K562 (cell line): ENCODE data around the gene ING5. TPM values are rescaled to one million over a fixed set of nuclear protein-coding genes. Genes with fewer than 3 reads are reported as not detected.
"Not testable (repeated sequence)": the region's sequence is repeated elsewhere in the genome, so short reads cannot be mapped to it uniquely, and the experiment has no call there.

Experiments
- ATAC-seq: fragments of 200-7000 bp; cut with Tn5 transposase; 3 replicates; pipeline ENCODE4 v1.9.1; 2020; ENCODE audit warnings: moderate library complexity
- BruUV-seq: library from RNA; stranded (reverse); fragments of 400-500 nt; replicated peaks from 2 replicates; lab custom pipeline; 2021; lab: Mats Ljungman, UMichigan
- CTCF ChIA-PET: fragments of 300-600 bp; formaldehyde crosslinking; extraction: SDS; loops from one replicate; lab custom pipeline; 2021; ENCODE audit warnings: low intra/inter-chr PET ratio; lab: Yijun Ruan, JAX
- POLR2A ChIA-PET: fragments of 300-600, 350-650 bp; sonication (Branson Sonifier 250); formaldehyde crosslinking; extraction: SDS; loops from one replicate; lab custom pipeline; 2021; ENCODE audit warnings: antibody characterized with exemption, inconsistent platforms; lab: Yijun Ruan, JAX
- DNase-seq, 4 experiments: peaks; one replicate each; pipeline versions ENCODE4 v3.0.0 to v3.0.0-alpha.2; 2011 to 2018; ENCODE audit warnings: low spot score in 3 of 4, mixed read lengths in 3 of 4; ENCODE audit errors: extremely low read depth in 1 of 4
- FAIRE-seq: peaks from 2 replicates; lab custom pipeline; 2011; peaks lifted over from hg19 to GRCh38; lab: Jason Lieb, UNC
- H2AFZ ChIP-seq: 2 replicates; pipeline ENCODE4 v1.6.0; 2011; ENCODE audit warnings: low read depth, low read length, control low read depth, inconsistent platforms
- H3K27ac ChIP-seq: fragments of 200-600 bp; 3 replicates; pipeline ENCODE4 v1.8.0; 2011; ENCODE audit warnings: low read depth, mild to moderate bottlenecking, control low read depth, inconsistent platforms, low read length, moderate library complexity, mixed read lengths; ENCODE audit errors: extremely low read depth
- H3K27me3 ChIP-seq, 2 experiments: fragments of 300-600 bp in 1 of 2; 2 replicates in 1 of 2; 3 replicates in 1 of 2; pipeline versions ENCODE4 v1.6.0 to v1.8.0; 2011; ENCODE audit warnings: inconsistent platforms in 2 of 2, low read length in 2 of 2, mild to moderate bottlenecking in 1 of 2, mixed read lengths in 1 of 2, moderate library complexity in 1 of 2; ENCODE audit not compliant: control insufficient read depth in 2 of 2, insufficient read depth in 2 of 2
- H3K36me3 ChIP-seq: fragments of 300-600 bp; 3 replicates; pipeline ENCODE4 v1.8.0; 2011; ENCODE audit warnings: mild to moderate bottlenecking, low read length, inconsistent platforms; ENCODE audit not compliant: control insufficient read depth, insufficient read depth
- H3K4me1 ChIP-seq, 2 experiments: fragments of 200-600 bp in 1 of 2; replicated peaks in 1 of 2; 2 replicates in 1 of 2; 3 replicates in 1 of 2; pipeline versions ENCODE4 v1.5.1 to v1.8.0; 2011; ENCODE audit warnings: inconsistent platforms in 2 of 2, low read length in 2 of 2, mild to moderate bottlenecking in 1 of 2, mixed read lengths in 1 of 2, moderate library complexity in 1 of 2; ENCODE audit not compliant: control insufficient read depth in 2 of 2, insufficient read depth in 2 of 2
- H3K4me2 ChIP-seq: 2 replicates; pipeline ENCODE4 v1.6.1; 2011; ENCODE audit warnings: low read length, control low read depth, inconsistent platforms, mixed read lengths; ENCODE audit not compliant: insufficient read depth
- H3K4me3 ChIP-seq: fragments of 200-600 bp; sonication (generic), shearing (Covaris generic); 2 replicates; pipeline ENCODE4 v1.5.1; 2016; ENCODE audit warnings: control low read depth, inconsistent platforms
- H3K79me2 ChIP-seq: fragments of 200-600 bp; 3 replicates; pipeline ENCODE4 v1.8.0; 2011; ENCODE audit warnings: low read length, inconsistent platforms; ENCODE audit not compliant: control insufficient read depth, insufficient read depth
- H3K9ac ChIP-seq, 2 experiments: 2 replicates each; pipeline versions ENCODE4 v1.6.0 to v1.6.1; 2011; ENCODE audit warnings: low read depth in 2 of 2, low read length in 2 of 2, control low read depth in 1 of 2, inconsistent platforms in 1 of 2, mild to moderate bottlenecking in 1 of 2, mixed read lengths in 1 of 2; ENCODE audit not compliant: insufficient read depth in 1 of 2
- H3K9me1 ChIP-seq: one replicate; pipeline ENCODE4 v1.6.0; 2011; ENCODE audit warnings: inconsistent platforms, mild to moderate bottlenecking, low read length, moderate library complexity; ENCODE audit not compliant: control insufficient read depth, insufficient read depth
- H3K9me3 ChIP-seq: replicated peaks from 2 replicates; pipeline ENCODE4 v1.5.1; 2011; ENCODE audit warnings: low read depth, low read length, inconsistent platforms; ENCODE audit not compliant: control insufficient read depth, insufficient read depth
- H4K20me1 ChIP-seq: replicated peaks from 2 replicates; pipeline ENCODE4 v1.6.1; 2011; ENCODE audit warnings: low read length, inconsistent platforms, mixed read lengths; ENCODE audit not compliant: control insufficient read depth, insufficient read depth
- ADNP ChIP-seq: fragments of 200-800 bp; sonication (Bioruptor generic); IDR thresholded peaks from 2 replicates; pipeline ENCODE4 v1.6.1; 2016; ENCODE audit warnings: missing genetic modification characterization, missing compliant biosample characterization
- C11orf30 ChIP-seq: fragments of 450-650 bp; IDR thresholded peaks from 2 replicates; pipeline ENCODE4 v1.6.1; 2016; ENCODE audit warnings: low read depth, mild to moderate bottlenecking
- CREB1 ChIP-seq, 2 experiments: sonication (generic) in 1 of 2; formaldehyde crosslinking in 1 of 2; IDR thresholded peaks; 2 replicates each; pipeline versions ENCODE4 v1.6.1 to v1.8.0; 2012 to 2022; ENCODE audit warnings: inconsistent platforms in 1 of 2, mild to moderate bottlenecking in 1 of 2, missing genetic modification reagents in 1 of 2, moderate library complexity in 1 of 2
- HLTF ChIP-seq: fragments of 450-650 bp; IDR thresholded peaks from 2 replicates; pipeline ENCODE4 v1.6.1; 2016
- KAT7 ChIP-seq: sonication (generic); formaldehyde crosslinking; IDR thresholded peaks from 2 replicates; pipeline ENCODE4 v1.8.0; 2022; ENCODE audit warnings: missing genetic modification reagents, mild to moderate bottlenecking, borderline replicate concordance
- LARP7 ChIP-seq: fragments of 450-650 bp; IDR thresholded peaks from 2 replicates; pipeline ENCODE4 v1.6.1; 2016
- MAX ChIP-seq: sonication (generic); formaldehyde crosslinking; IDR thresholded peaks from 2 replicates; pipeline ENCODE4 v1.9.0; 2022; ENCODE audit warnings: mild to moderate bottlenecking, missing genetic modification reagents
- RBM25 ChIP-seq: fragments of 200-400 bp; formaldehyde crosslinking; IDR thresholded peaks from 2 replicates; pipeline ENCODE4 v1.6.1; 2018; ENCODE audit warnings: low read length, low read depth, moderate library complexity; ENCODE audit not compliant: severe bottlenecking
- TEAD1 ChIP-seq, 2 experiments: fragments of 450-650 bp in 1 of 2; sonication (generic) in 1 of 2; formaldehyde crosslinking; IDR thresholded peaks; 2 replicates each; pipeline versions ENCODE4 v1.4.0 to v1.8.0; 2020 to 2022; ENCODE audit warnings: mild to moderate bottlenecking in 2 of 2, missing genetic modification reagents in 1 of 2
- ZBTB33 ChIP-seq: sonication (generic); formaldehyde crosslinking; IDR thresholded peaks from 2 replicates; pipeline ENCODE4 v1.8.1; 2023; ENCODE audit warnings: mild to moderate bottlenecking, missing genetic modification reagents
- ZNF134 ChIP-seq: fragments of 250-450 bp; sonication (Bioruptor Pico); conservative IDR thresholded peaks from 2 replicates; pipeline ENCODE4 v1.4.0; 2020
- ZNF316 ChIP-seq: fragments of 450-650 bp; IDR thresholded peaks from 2 replicates; pipeline ENCODE4 v1.6.1; 2016
- WGBS: fragments of 100-300 bp; shearing (Covaris generic); methylation state at CpG from one replicate; pipeline ENCODE4 v1.1.6; 2016; ENCODE audit warnings: low coverage, mixed read lengths; ENCODE audit not compliant: insufficient coverage; ENCODE audit errors: missing lambda C conversion rate; 5-methylcytosine and 5-hydroxymethylcytosine counted together
- in situ Hi-C: fragments of 300-500 bp; cut with MboI; formaldehyde crosslinking; loops from 4 replicates; pipeline ENCODE4 v1.15.0; 2018; ENCODE audit warnings: inconsistent platforms, mixed read lengths
- intact Hi-C: fragments of 100-400 bp; cut with micrococcal nuclease; formaldehyde crosslinking; loops from 2 replicates; pipeline ENCODE4 v1.14.2; 2022
- polyA plus RNA-seq, 8 experiments: library from polyadenylated mRNA; depleted of rRNA in 4 of 8; stranded (reverse) in 5 of 8; unstranded in 3 of 8; fragments of >200 nt; fragmentation: Nextera tagmentation in 2 of 8; fragmentation: Illumina TruSeq in 1 of 8; extraction: Ambion mirVana in 2 of 8; extraction: Trizol in 1 of 8; gene quantifications; 2 replicates each; pipeline versions ENCODE4 v1.2.1 to v1.2.3, GENCODE V29; 2011 to 2014; ENCODE audit warnings: inconsistent platforms in 1 of 8, missing spikeins in 1 of 8
- total RNA-seq, 7 experiments: library from RNA; depleted of rRNA in 6 of 7; stranded (reverse); fragments of >200 nt in 6 of 7; fragmentation: Illumina TruSeq in 2 of 7; extraction: Trizol in 2 of 7; gene quantifications; 2 replicates each; pipeline versions ENCODE4 v1.2.1 to v1.2.3, GENCODE V29; 2011 to 2021; ENCODE audit warnings: low replicate concordance in 1 of 7

The ING5 gene
- total and polyA plus RNA-seq, 9 of the 15 experiments (the other 6 are each of a cell fraction or from before 2014, with no cell fraction given), result 10.4 to 53.3 (median 27.9) TPM

DNA sequence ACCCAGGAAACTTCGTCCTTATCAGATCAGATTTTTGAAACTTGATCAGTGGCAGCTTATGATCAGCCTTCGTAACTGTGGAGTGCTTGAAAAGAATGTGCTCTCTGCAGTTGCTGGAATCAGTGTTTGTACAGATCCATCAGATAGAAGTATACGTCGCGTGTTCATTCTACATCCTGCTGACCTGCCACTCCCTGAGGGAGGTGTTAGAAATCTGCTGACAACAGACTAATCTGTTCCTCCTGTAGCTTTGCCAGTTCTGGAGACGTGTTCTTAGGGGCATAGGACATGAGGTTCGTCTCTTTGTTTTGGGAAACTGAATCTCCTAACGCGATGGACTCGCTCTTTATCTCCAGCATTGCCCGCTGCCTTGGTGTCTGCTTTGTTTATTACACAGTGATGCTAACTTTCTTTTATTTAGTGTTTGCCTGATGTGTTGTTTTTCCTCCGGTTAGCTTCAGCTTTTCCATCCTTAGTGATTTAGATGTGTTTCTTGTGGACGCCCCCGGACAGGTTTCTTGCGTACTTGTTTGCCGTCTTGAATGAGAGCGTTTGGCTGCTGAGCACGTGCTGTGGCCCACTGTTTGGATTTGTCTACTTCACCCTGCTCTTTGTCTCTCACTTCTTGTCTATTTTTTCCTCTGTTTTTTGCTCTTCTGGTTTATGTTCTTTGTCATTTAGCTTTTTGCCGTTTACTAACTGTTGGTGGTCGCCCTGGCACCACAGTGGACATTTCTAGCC lies 57.4 kb downstream of the ING5 start:
- Histone ChIP-seq H3K9me3 (no peaks in the 10 kb centered on the region), H3K27ac (no peak overlapping the region), H3K4me2 (no peak overlapping the region), H4K20me1 (no peaks in the 10 kb centered on the region), H3K4me1 (peaks cover 13 to 14% of the 10 kb centered on the region in 2 experiments), H3K27me3 (no peaks in the 10 kb centered on the region), H3K4me3 (no peak overlapping the region), H3K9me1 (no peaks in the 10 kb centered on the region), H3K36me3 (peaks cover 54% of the 10 kb centered on the region; the same call in 2 of the 3 replicates), H3K9ac (no peak overlapping the region), H3K79me2 (no peaks in the 10 kb centered on the region), H2AFZ (no peak overlapping the region)
- POLR2A ChIA-PET, result no interaction called here
- 82% methylated on average over 20 of the region's 20 CpGs for WGBS
- TF ChIP-seq C11orf30, result peak; percentile 41; the same call in 1 of the 2 replicates
- no peak for TF ChIP-seq LARP7
- peak; percentile 25; the same call in 1 of the 2 replicates for TF ChIP-seq ZNF316
- no peak for TF ChIP-seq HLTF
- intact Hi-C loops, result no loop called here
- FAIRE-seq (no peak), ATAC-seq (no peak), DNase-seq (no peak)
- in situ Hi-C loops, result no loop called here
- CTCF ChIA-PET, result interaction anchor here (0.6 kb wide), 1 partner anchor 1329 kb away, joined by 3 read pairs; no protein-coding TSS in a partner anchor
- BruUV-seq, result no TSS peak

GRCh38 chr2:241759893-241760292 lies 58.1 kb downstream of the ING5 start:
- H3K4me3 ChIP-seq; intact Hi-C loops; H3K9me1 ChIP-seq; FAIRE-seq; ATAC-seq; H3K4me2 ChIP-seq; POLR2A ChIA-PET; H3K27me3 ChIP-seq; in situ Hi-C loops; H2AFZ ChIP-seq; H4K20me1 ChIP-seq; H3K27ac ChIP-seq; H3K79me2 ChIP-seq; DNase-seq; H3K9me3 ChIP-seq; BruUV-seq; H3K9ac ChIP-seq; TF ChIP-seq CREB1 (IDR thresholded peaks at IDR 0.05): not testable (repeated sequence)
- Histone ChIP-seq H3K36me3 (peaks cover 50% of the 10 kb centered on the region; the same call in 2 of the 3 replicates), H3K4me1 (peaks cover 13 to 21% of the 10 kb centered on the region in 2 experiments)
- 95% methylated on average over 10 of the region's 16 CpGs for WGBS
- CTCF ChIA-PET, result interaction anchor here (0.6 kb wide), 1 partner anchor 1330 kb away, joined by 3 read pairs; no protein-coding TSS in a partner anchor
- 0 out of 2 replicates have a peak, but pooled peaks have one; percentile 62 for TF ChIP-seq KAT7
- TF ChIP-seq MAX (CRISPR knock-in tag), result 0 out of 2 replicates have a peak, but pooled peaks have one; percentile 15
- TF ChIP-seq ZNF134 (CRISPR knock-in tag), result peak; percentile 99
- peak; percentile 98 for TF ChIP-seq ZBTB33 (CRISPR knock-in tag)
- TF ChIP-seq RBM25, result peak; percentile 66
- 0 out of 4 replicates have a peak, but pooled peaks of 1 of the 2 experiments have one; percentile 14 for TF ChIP-seq TEAD1 (CRISPR knock-in tag; IDR thresholded peaks at IDR 0.05)
- TF ChIP-seq CREB1 (CRISPR knock-in tag; IDR thresholded peaks at IDR 0.05), result peak; percentile 36; the same call in 1 of the 2 replicates
- peak; percentile 96 for TF ChIP-seq ADNP (tag)
